ENCODE data around the gene C5orf34. TPM values are rescaled to one million over a fixed set of nuclear protein-coding genes. Genes with fewer than 3 reads are reported as not detected.
"Not testable (repeated sequence)": the region's sequence is repeated elsewhere in the genome, so short reads cannot be mapped to it uniquely, and the experiment has no call there.

Gene C5orf34
- total RNA-seq, 1 donor from 2014 or later, result 0.73 TPM

GRCh38 chr5:43530648-43531047, 15.7 kb upstream of the C5orf34 start:
- intact Hi-C loops (cut with DNase I), result no loop called here
- ATAC-seq (no peak), DNase-seq (ENCODE audit: missing footprints) (no peak)

- DNase-seq (ENCODE audit: missing footprints) (no peak), ATAC-seq (no peak)
- intact Hi-C loops (cut with DNase I), result no loop called here
Observed at GRCh38 chr5:43523662-43524072, 8.7 kb upstream of the C5orf34 start.

- ATAC-seq, result no peak
- intact Hi-C loops (cut with DNase I), result no loop called here
- no peak for DNase-seq (ENCODE audit: missing footprints)
Observed at GRCh38 chr5:43520615-43521014, 5.7 kb upstream of the C5orf34 start.

- ATAC-seq (no peak), DNase-seq (ENCODE audit: missing footprints) (no peak)
- intact Hi-C loops (cut with DNase I), result loop anchor here (2.0 to 5.0 kb wide), 2 partner anchors 31 to 42 kb away; partner anchors contain the start of gene PAIP1
Observed at GRCh38 chr5:43515678-43516048, 715 bp upstream of the C5orf34 start.

GRCh38 chr5:43514471-43514815, 505 bp downstream of the C5orf34 start:
- intact Hi-C loops (cut with DNase I), result loop anchor here (2.0 kb wide), 1 partner anchor 30 kb away; no protein-coding TSS in a partner anchor
- ATAC-seq, result no peak
- DNase-seq (ENCODE audit: missing footprints), result no peak

GRCh38 chr5:43514025-43514424, 923 bp downstream of the C5orf34 start:
- DNase-seq (ENCODE audit: missing footprints) (no peak), ATAC-seq (no peak)
- intact Hi-C loops (cut with DNase I), result loop anchor here (2.0 kb wide), 1 partner anchor 29 kb away; no protein-coding TSS in a partner anchor

- ATAC-seq; intact Hi-C loops (cut with DNase I); DNase-seq (ENCODE audit: missing footprints): not testable (repeated sequence)
Observed at GRCh38 chr5:43511062-43511461, 3.9 kb downstream of the C5orf34 start.

GRCh38 chr5:43498581-43498980, 16.4 kb downstream of the C5orf34 start:
- intact Hi-C loops (cut with DNase I), result no loop called here
- ATAC-seq (no peak), DNase-seq (ENCODE audit: missing footprints) (no peak)

- intact Hi-C loops (cut with DNase I), result no loop called here
- ATAC-seq (no peak), DNase-seq (ENCODE audit: missing footprints) (no peak)
Observed at GRCh38 chr5:43497311-43498104, 17.4 kb downstream of the C5orf34 start.

GRCh38 chr5:43491326-43491725, 23.6 kb downstream of the C5orf34 start:
- ATAC-seq (no peak), DNase-seq (ENCODE audit: missing footprints) (no peak)
- intact Hi-C loops (cut with DNase I), result no loop called here

GRCh38 chr5:43486353-43486752, 28.6 kb downstream of the C5orf34 start:
- ATAC-seq (no peak), DNase-seq (ENCODE audit: missing footprints) (no peak)
- intact Hi-C loops (cut with DNase I), result no loop called here

GRCh38 chr5:43485406-43485805, 29.5 kb downstream of the C5orf34 start:
- DNase-seq (ENCODE audit: missing footprints) (no peak), ATAC-seq (no peak)
- intact Hi-C loops (cut with DNase I), result loop anchor here (2.0 kb wide), 1 partner anchor 29 kb away; the partner anchor contains the start of gene C5orf34

GRCh38 chr5:43484106-43484849, 30.7 kb downstream of the C5orf34 start:
- intact Hi-C loops (cut with DNase I), result loop anchor here (2.0 to 5.0 kb wide), 5 partner anchors 31 to 362 kb away; partner anchors contain the start of genes C5orf34, HMGCS1, NNT and PAIP1
- ATAC-seq, result peak; percentile 72

GRCh38 chr5:43483298-43484105, 31.4 kb downstream of the C5orf34 start, which contains the start of gene TMEM267:
TSS of gene TMEM267 (minus strand) at chr5:43483865. CDS start at chr5:43453969, 29,896 bp downstream.
- DNase-seq (ENCODE audit: missing footprints) (peak; percentile 97), ATAC-seq (peak; percentile 98)
- intact Hi-C loops (cut with DNase I), result loop anchor here (2.0 to 5.0 kb wide), 6 partner anchors 31 to 417 kb away; partner anchors contain the start of genes C5orf34, HMGCS1, NNT and PAIP1

More at GRCh38 chr5:43484106-43484849, 30.7 kb downstream of the C5orf34 start:
- peak; percentile 87 for DNase-seq (ENCODE audit: missing footprints)

- DNase-seq (ENCODE audit: missing footprints), result no peak
- ATAC-seq, result no peak
- intact Hi-C loops (cut with DNase I), result loop anchor here (2.0 to 5.0 kb wide), 5 partner anchors 75 to 416 kb away; partner anchors contain the start of genes HMGCS1, NNT, PAIP1 and ZNF131
Observed at GRCh38 chr5:43482490-43483297, 32.3 kb downstream of the C5orf34 start.

GRCh38 chr5:43469671-43470391, 45.1 kb downstream of the C5orf34 start:
- no peak for ATAC-seq
- intact Hi-C loops (cut with DNase I), result no loop called here
- no peak for DNase-seq (ENCODE audit: missing footprints)

GRCh38 chr5:43467100-43467499, 47.8 kb downstream of the C5orf34 start:
- intact Hi-C loops (cut with DNase I), result no loop called here

More at GRCh38 chr5:43467100-43467499, 47.8 kb downstream of the C5orf34 start:
- DNase-seq (ENCODE audit: missing footprints), result no peak
- no peak for ATAC-seq

Data from Right ventricle myocardium inferior (tissue), 1 donor.